Mesendoderm (in vitro differentiated cells): Measurements from ENCODE around the gene PDE10A.

Experiments
- DNase-seq: peaks from one replicate; pipeline ENCODE4 v3.0.0; 2013
- H2AK5ac ChIP-seq: 2 replicates; pipeline ENCODE4 v1.6.1; 2013; ENCODE audit warnings: low read length, inconsistent platforms
- H2BK120ac ChIP-seq: 2 replicates; pipeline ENCODE4 v1.6.1; 2013; ENCODE audit warnings: low read depth, mild to moderate bottlenecking, low read length, moderate library complexity, mixed read lengths
- H2BK15ac ChIP-seq: replicated peaks from 2 replicates; pipeline ENCODE4 v1.6.1; 2013; ENCODE audit warnings: low read depth, mild to moderate bottlenecking, moderate library complexity
- H2BK5ac ChIP-seq: 2 replicates; pipeline ENCODE4 v1.6.1; 2013; ENCODE audit warnings: low read length, inconsistent platforms
- H3K18ac ChIP-seq: 2 replicates; pipeline ENCODE4 v1.6.1; 2013; ENCODE audit warnings: mild to moderate bottlenecking, low read length, mixed read lengths
- H3K23ac ChIP-seq: one replicate; pipeline ENCODE4 v1.6.1; 2013; ENCODE audit warnings: low read length
- H3K27ac ChIP-seq: 2 replicates; pipeline ENCODE4 v1.5.1; 2013; ENCODE audit warnings: low read depth, mild to moderate bottlenecking, inconsistent platforms, low read length, moderate library complexity
- H3K27me3 ChIP-seq: 2 replicates; pipeline ENCODE4 v1.6.1; 2013; ENCODE audit warnings: low read length, control low read depth, mild to moderate bottlenecking, inconsistent platforms; ENCODE audit not compliant: insufficient read depth, poor library complexity
- H3K36me3 ChIP-seq: 2 replicates; pipeline ENCODE4 v1.6.1; 2013; ENCODE audit warnings: low read length, inconsistent platforms; ENCODE audit not compliant: control insufficient read depth, insufficient read depth
- H3K4ac ChIP-seq: one replicate; pipeline ENCODE4 v1.6.1; 2013; ENCODE audit warnings: low read depth, mild to moderate bottlenecking, low read length, moderate library complexity
- H3K4me1 ChIP-seq: 2 replicates; pipeline ENCODE4 v1.6.1; 2013; ENCODE audit warnings: low read depth, low read length, inconsistent platforms; ENCODE audit not compliant: control insufficient read depth
- H3K4me2 ChIP-seq: 2 replicates; pipeline ENCODE4 v1.6.1; 2013; ENCODE audit warnings: low read length
- H3K4me3 ChIP-seq: 2 replicates; pipeline ENCODE4 v1.5.1; 2013; ENCODE audit warnings: mild to moderate bottlenecking, low read length
- H3K56ac ChIP-seq: one replicate; pipeline ENCODE4 v1.6.1; 2013; ENCODE audit warnings: low read length
- H3K79me1 ChIP-seq: 2 replicates; pipeline ENCODE4 v1.6.1; 2013; ENCODE audit warnings: low read length, inconsistent platforms
- H3K79me2 ChIP-seq: 2 replicates; pipeline ENCODE4 v1.6.1; 2013; ENCODE audit warnings: mild to moderate bottlenecking, low read length; ENCODE audit not compliant: control insufficient read depth, insufficient read depth
- H3K9ac ChIP-seq: 2 replicates; pipeline ENCODE4 v1.6.1; 2013; ENCODE audit warnings: low read length, inconsistent platforms
- H4K5ac ChIP-seq: one replicate; pipeline ENCODE4 v1.6.1; 2013; ENCODE audit warnings: low read length
- H4K8ac ChIP-seq: one replicate; pipeline ENCODE4 v1.6.1; 2013; ENCODE audit warnings: low read depth, mild to moderate bottlenecking, control low read depth, low read length, moderate library complexity
- WGBS: extraction: QIAGEN DNeasy Blood & Tissue Kit; methylation state at CpG from one replicate; pipeline ENCODE4 v1.1.7; 2013; ENCODE audit warnings: low lambda C conversion rate, missing lambda C conversion rate; ENCODE audit not compliant: insufficient coverage; ENCODE audit errors: extremely low coverage; 5-methylcytosine and 5-hydroxymethylcytosine counted together

PDE10A gene

GRCh38 chr6:165662041-165662748 lies 846 bp downstream of the PDE10A start:
- DNase-seq = peak; percentile 74
- WGBS = no CpG with 5 or more reads among the region's 100 CpGs
- no peak overlapping the region for H2BK15ac ChIP-seq

GRCh38 chr6:165661664-165662025 lies 1.4 kb downstream of the PDE10A start:
- H3K27ac ChIP-seq = no peak overlapping the region
- peak overlapping the region; percentile 81 for H3K9ac ChIP-seq
- no peak overlapping the region for H4K5ac ChIP-seq
- H3K4ac ChIP-seq = no peak overlapping the region
- no peak for DNase-seq
- H3K79me1 ChIP-seq = peaks cover 7% of the 10 kb centered on the region
- H2BK15ac ChIP-seq = no peak overlapping the region
- H3K4me3 ChIP-seq = peak overlapping the region; percentile 62
- H4K8ac ChIP-seq = no peak overlapping the region
- WGBS = no CpG with 5 or more reads among the region's 36 CpGs
- H3K18ac ChIP-seq = peak overlapping the region; percentile 86
- H3K56ac ChIP-seq = peak overlapping the region; percentile 92
- H3K79me2 ChIP-seq = peaks cover 2% of the 10 kb centered on the region
- H3K23ac ChIP-seq = no peak overlapping the region
- no peak overlapping the region for H2BK5ac ChIP-seq
- H3K36me3 ChIP-seq = no peaks in the 10 kb centered on the region
- no peak overlapping the region for H2BK120ac ChIP-seq
- H3K4me1 ChIP-seq = peaks cover 18% of the 10 kb centered on the region
- H3K27me3 ChIP-seq = peaks cover 24% of the 10 kb centered on the region
- peak overlapping the region; percentile 95 for H3K4me2 ChIP-seq
- H2AK5ac ChIP-seq = no peak overlapping the region

More at GRCh38 chr6:165662041-165662748, 846 bp downstream of the PDE10A start:
- Histone ChIP-seq H3K56ac (peak overlapping the region; percentile 92), H3K4ac (no peak overlapping the region), H3K23ac (no peak overlapping the region), H3K27me3 (peaks cover 24% of the 10 kb centered on the region), H3K4me3 (peak overlapping the region; percentile 62), H2AK5ac (no peak overlapping the region), H4K8ac (no peak overlapping the region), H3K36me3 (no peaks in the 10 kb centered on the region), H3K4me1 (peaks cover 14% of the 10 kb centered on the region), H2BK5ac (no peak overlapping the region), H3K9ac (peak overlapping the region; percentile 81), H3K4me2 (peak overlapping the region; percentile 95), H3K18ac (peak overlapping the region; percentile 86), H3K27ac (peak overlapping the region; percentile 22), H2BK120ac (no peak overlapping the region), H3K79me1 (peaks cover 7% of the 10 kb centered on the region), H4K5ac (no peak overlapping the region), H3K79me2 (peaks cover 2% of the 10 kb centered on the region)

GRCh38 chr6:165660857-165661663 lies 2.0 kb downstream of the PDE10A start:
- WGBS = no CpG with 5 or more reads among the region's 69 CpGs
- no peak for DNase-seq
- peaks cover 7% of the 10 kb centered on the region for H3K79me1 ChIP-seq
- H3K9ac ChIP-seq = peak overlapping the region; percentile 81
- no peaks in the 10 kb centered on the region for H3K36me3 ChIP-seq
- H3K23ac ChIP-seq = no peak overlapping the region
- H4K8ac ChIP-seq = no peak overlapping the region
- H3K4ac ChIP-seq = peak overlapping the region; percentile 90
- H3K4me2 ChIP-seq = peak overlapping the region; percentile 95
- H2AK5ac ChIP-seq = no peak overlapping the region
- no peak overlapping the region for H2BK120ac ChIP-seq
- peaks cover 2% of the 10 kb centered on the region for H3K79me2 ChIP-seq
- peaks cover 21% of the 10 kb centered on the region for H3K4me1 ChIP-seq
- peak overlapping the region; percentile 62 for H3K4me3 ChIP-seq
- H3K18ac ChIP-seq = peak overlapping the region; percentile 86
- no peak overlapping the region for H3K27ac ChIP-seq
- peak overlapping the region; percentile 92 for H3K56ac ChIP-seq
- H4K5ac ChIP-seq = no peak overlapping the region
- peaks cover 24% of the 10 kb centered on the region for H3K27me3 ChIP-seq
- no peak overlapping the region for H2BK15ac ChIP-seq
- H2BK5ac ChIP-seq = no peak overlapping the region

GRCh38 chr6:165659945-165660856 lies 2.8 kb downstream of the PDE10A start:
- H4K5ac ChIP-seq = no peak overlapping the region
- H3K36me3 ChIP-seq = no peaks in the 10 kb centered on the region
- peak overlapping the region; percentile 92 for H3K56ac ChIP-seq
- peak overlapping the region; percentile 90 for H3K4ac ChIP-seq
- peak; percentile 52 for DNase-seq
- no peak overlapping the region for H2BK120ac ChIP-seq
- H2AK5ac ChIP-seq = no peak overlapping the region
- peaks cover 2% of the 10 kb centered on the region for H3K79me2 ChIP-seq
- H2BK15ac ChIP-seq = no peak overlapping the region
- peak overlapping the region; percentile 62 for H3K4me3 ChIP-seq
- peaks cover 21% of the 10 kb centered on the region for H3K27me3 ChIP-seq
- H3K27ac ChIP-seq = no peak overlapping the region
- peaks cover 14% of the 10 kb centered on the region for H3K79me1 ChIP-seq
- H3K4me2 ChIP-seq = peak overlapping the region; percentile 95
- no peak overlapping the region for H2BK5ac ChIP-seq
- H3K23ac ChIP-seq = peak overlapping the region; percentile 12
- no CpG with 5 or more reads among the region's 67 CpGs for WGBS
- peak overlapping the region; percentile 86 for H3K18ac ChIP-seq
- peak overlapping the region; percentile 81 for H3K9ac ChIP-seq
- peaks cover 21% of the 10 kb centered on the region for H3K4me1 ChIP-seq
- H4K8ac ChIP-seq = no peak overlapping the region

- H3K4ac ChIP-seq = no peak overlapping the region
- no peaks in the 10 kb centered on the region for H3K36me3 ChIP-seq
- H3K9ac ChIP-seq = no peak overlapping the region
- no peak overlapping the region for H2BK15ac ChIP-seq
- no peak overlapping the region for H3K18ac ChIP-seq
- no peak overlapping the region for H4K8ac ChIP-seq
- H3K4me3 ChIP-seq = no peak overlapping the region
- peak overlapping the region; percentile 69 for H3K23ac ChIP-seq
- peaks cover 16% of the 10 kb centered on the region for H3K79me1 ChIP-seq
- peak overlapping the region; percentile 47 for H3K56ac ChIP-seq
- H3K27ac ChIP-seq = no peak overlapping the region
- H2AK5ac ChIP-seq = no peak overlapping the region
- no peak overlapping the region for H2BK120ac ChIP-seq
- WGBS = no CpG with 5 or more reads among the region's 13 CpGs
- peaks cover 19% of the 10 kb centered on the region for H3K4me1 ChIP-seq
- H3K27me3 ChIP-seq = peaks cover 10% of the 10 kb centered on the region
- no peak for DNase-seq
- H3K79me2 ChIP-seq = peaks cover 2% of the 10 kb centered on the region
- H3K4me2 ChIP-seq = no peak overlapping the region
- no peak overlapping the region for H2BK5ac ChIP-seq
- no peak overlapping the region for H4K5ac ChIP-seq
Observed at GRCh38 chr6:165658395-165659058, 4.5 kb downstream of the PDE10A start.
